NCI-H187 (cell line): ENCODE measurements around the gene SPIN4.
"Not testable (repeated sequence)": the region's sequence is repeated elsewhere in the genome, so short reads cannot be mapped to it uniquely, and the experiment has no call there.

Experiments
- DNase-seq, 2 experiments: peaks; one replicate each; lab custom pipeline; 2025; lab: John Stamatoyannopoulos, UW

SPIN4 gene

DNA sequence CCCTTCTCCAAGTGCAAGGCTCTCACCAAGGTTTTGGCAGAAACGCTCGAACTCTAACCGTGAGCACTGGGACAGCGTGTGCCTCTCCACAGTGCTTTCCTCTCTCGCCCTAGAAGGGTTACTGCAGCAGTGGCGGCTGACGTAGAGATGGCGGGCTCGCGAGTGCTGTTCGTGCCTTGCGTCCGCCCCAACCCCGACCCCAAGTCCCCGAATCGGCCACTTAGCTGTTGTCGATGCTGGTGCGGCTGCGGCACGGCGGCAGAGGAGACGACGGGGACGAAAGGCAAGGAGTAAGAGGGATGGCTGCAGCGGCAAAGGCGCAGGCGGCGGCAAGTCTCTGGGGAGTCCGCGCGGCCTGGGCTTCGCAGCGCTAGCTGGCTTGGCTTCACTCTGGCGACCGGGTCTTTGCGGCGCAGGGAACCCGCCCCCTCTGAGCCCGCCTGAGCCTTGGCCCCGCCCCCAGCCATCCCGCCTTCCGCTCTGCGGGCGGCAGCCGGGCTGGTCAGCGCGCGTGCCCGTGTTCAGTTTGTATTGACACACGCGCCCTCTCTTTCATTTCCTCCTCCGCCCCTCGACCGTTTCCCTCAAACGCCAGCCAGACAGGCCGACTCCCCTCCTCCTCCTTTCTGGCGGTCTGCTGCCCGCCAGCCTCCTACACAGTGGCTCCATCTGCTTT is at the start of gene SPIN4:
SPIN4 (minus strand) TSS at position 392 of the 676 bp plus-strand sequence. CDS start 513 bp downstream, outside the sequence.
- DNase-seq: peak; percentile 31 to 45

DNA sequence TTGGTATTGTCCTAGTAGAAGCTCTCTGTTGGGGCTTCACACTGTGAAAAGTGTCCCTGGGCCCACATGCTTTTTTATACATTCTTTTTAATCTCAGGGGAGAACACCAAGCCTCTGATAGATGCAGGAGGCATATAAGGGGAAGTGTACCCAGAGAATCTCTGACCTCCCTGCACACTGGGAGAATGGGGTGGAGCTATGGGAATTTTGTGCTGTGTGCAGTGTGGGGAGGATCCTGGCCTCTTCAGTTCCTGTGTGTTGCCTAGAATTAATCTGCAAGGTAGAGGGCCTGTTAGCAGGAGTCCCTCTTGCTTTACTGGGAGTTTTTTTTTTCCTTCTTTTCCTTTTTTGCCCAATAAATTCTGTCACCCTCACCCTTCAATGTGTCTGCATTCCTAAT is 49.2 kb upstream of the SPIN4 start:
- DNase-seq: no peak

DNA sequence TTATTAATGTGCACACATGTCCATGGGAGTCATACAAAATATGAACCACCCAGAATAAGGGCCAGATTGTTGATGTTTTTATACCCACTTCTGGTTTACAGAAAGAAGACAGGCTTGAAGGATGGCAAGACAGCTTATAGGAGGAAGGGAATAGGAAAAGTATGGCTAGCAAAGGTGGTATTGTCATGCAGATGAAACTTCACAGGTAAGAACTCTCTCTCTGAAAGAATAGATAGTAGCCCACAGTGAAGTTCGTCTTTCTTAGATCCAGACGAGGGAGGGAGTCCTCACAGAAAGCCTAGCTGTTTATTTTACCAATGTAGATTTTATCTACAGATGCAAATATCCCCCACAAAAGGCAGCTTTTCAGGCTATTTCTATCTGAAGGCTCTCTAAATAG is 43.7 kb upstream of the SPIN4 start:
- no peak for DNase-seq

- not testable (repeated sequence) for DNase-seq
Observed at GRCh38 chrX:63393094-63393493, 42.0 kb upstream of the SPIN4 start.

- no peak for DNase-seq
Observed at GRCh38 chrX:63387411-63387810, 36.3 kb upstream of the SPIN4 start.

- DNase-seq: not testable (repeated sequence)
Observed at GRCh38 chrX:63384263-63384662, 33.1 kb upstream of the SPIN4 start.

DNA sequence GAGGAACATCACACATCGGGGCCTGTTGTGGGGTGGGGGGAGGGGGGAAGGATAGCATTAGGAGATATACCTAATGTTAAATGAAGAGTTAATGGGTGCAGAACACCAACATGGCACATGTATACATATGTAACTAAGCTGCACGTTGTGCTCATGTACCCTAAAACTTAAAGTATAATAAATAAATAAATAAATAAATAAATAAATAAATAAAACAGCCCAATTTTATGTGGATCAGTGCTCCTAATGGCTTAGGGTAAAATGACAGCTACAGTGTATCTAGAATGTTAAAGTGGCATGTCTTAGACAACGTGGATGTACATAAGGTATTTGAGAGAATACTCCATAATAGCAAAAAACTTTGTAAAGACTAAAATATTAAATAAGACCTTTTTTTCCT is 21.9 kb upstream of the SPIN4 start:
- DNase-seq: not testable (repeated sequence)

DNA sequence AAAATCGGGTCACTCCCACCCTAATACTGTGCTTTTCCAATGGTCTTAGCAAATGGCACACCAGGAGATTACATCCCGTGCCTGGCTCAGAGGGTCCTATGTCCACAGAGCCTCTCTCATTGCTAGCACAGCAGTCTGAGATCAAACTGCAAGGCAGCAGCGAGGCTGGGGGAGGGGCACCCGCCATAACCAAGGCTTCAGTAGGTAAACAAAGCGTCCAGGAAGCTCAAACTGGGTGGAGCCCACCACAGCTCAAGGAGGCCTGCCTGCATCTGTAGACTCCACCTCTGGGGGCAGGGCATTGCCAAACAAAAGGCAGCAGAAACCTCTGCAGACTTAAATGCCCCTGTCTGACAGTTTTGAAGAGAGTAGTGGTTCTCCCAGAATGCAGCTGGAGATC is 16.6 kb upstream of the SPIN4 start:
- DNase-seq: not testable (repeated sequence)

DNA sequence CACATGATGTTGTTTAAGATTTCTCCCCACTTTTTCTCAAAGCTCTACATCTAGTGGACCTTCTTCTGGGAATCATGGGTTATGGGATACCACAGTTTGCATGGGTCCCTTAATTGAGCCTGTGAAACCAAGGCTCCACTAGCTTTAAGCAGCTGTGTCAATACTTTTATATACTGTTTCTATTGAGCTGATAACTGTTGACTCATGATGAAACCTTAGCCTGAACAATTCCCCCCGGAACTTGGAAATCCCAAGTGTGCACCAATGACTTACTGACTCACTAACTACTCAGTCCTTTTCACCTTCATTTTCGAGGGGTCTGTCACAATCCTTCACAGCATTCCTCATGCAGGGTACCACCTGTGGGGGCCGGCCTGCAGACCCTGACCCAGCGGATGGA is 12.7 kb upstream of the SPIN4 start:
- DNase-seq: no peak

DNA sequence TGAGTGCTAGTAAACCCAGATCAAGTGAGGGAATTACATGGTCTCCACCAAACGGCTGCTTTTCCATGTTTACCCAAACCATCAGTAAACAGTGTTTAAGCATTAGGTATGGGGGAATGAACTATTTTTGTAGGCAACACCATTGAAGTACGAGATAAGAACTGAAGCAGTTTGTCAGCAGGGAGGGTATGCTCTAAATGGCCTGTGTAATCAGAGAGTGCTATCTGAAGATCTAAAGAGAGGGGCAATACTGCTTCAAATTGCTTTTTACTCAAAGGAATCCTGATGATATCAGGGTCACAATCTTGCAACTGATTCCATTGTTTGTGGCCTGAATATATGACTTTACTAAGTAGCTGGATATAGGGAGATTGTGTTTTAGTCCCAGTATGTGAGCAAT is 10.4 kb upstream of the SPIN4 start:
- DNase-seq: no peak

DNA sequence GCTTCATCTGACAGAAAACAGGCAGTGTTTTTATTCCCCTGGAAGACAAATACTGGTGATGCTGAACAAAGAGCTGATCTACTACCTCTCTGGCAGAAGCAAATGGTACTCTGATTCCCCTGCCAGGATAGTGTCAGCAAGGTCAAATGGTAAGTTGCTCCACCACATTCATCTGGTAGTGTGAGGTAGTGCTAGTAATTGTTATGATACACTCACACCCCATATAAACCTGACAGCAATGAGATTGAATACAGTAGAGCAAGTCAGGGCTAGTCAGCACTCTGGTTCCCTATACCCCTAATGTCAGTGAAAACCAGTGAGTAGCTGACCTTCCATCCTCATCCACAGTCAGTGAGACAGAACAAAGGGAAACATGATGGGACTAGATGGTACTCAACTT is 3.4 kb upstream of the SPIN4 start:
- DNase-seq: no peak

GRCh38 chrX:63350465-63350877 is 661 bp downstream of the SPIN4 start:
- peak in 1 of 2 experiments; percentile 6 for DNase-seq

DNA sequence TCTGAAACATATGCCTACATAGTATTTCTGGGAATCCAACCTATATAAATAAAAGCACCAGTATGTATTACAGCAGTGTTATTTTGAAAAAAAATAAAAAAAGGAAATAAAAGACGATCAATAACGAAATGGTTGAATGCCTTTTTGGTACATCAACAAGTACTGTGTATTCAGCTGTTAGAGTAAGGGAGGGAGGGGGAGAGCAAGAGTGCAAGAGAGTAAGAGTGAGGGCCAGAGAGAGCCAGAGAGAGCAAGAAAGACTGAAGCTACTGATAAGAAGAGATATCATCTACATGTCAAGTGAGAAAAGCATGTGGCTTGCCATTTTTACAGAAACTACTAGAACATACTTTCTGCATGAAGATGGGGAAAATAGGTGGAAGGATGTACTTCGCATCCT is 1.8 kb downstream of the SPIN4 start:
- DNase-seq: no peak

- DNase-seq: no peak
Observed at GRCh38 chrX:63330681-63331080, 20.5 kb downstream of the SPIN4 start.

GRCh38 chrX:63327788-63328187 is 23.3 kb downstream of the SPIN4 start:
- no peak for DNase-seq

GRCh38 chrX:63299596-63299995 is 51.5 kb downstream of the SPIN4 start:
- DNase-seq: no peak
